Jurkat, Clone E6-1 (cell line): ENCODE data around the gene OR2A1.
"Not testable (repeated sequence)": the region's sequence is repeated elsewhere in the genome, so short reads cannot be mapped to it uniquely, and the experiment has no call there.

Experiments
- DNase-seq: peaks from one replicate; pipeline ENCODE4 v3.0.0-alpha.2; 2011; ENCODE audit warnings: low read depth, low spot score
- H3K4me3 ChIP-seq: 2 replicates; pipeline ENCODE4 v1.5.1; 2011; ENCODE audit warnings: mild to moderate bottlenecking, low read length, control low read depth, moderate library complexity

Gene OR2A1

GRCh38 chr7:144319547-144319946 lies 7.3 kb downstream of the OR2A1 start:
- H3K4me3 ChIP-seq, DNase-seq: not testable (repeated sequence)

- H3K4me3 ChIP-seq, DNase-seq: not testable (repeated sequence)
Observed at GRCh38 chr7:144321677-144322206, 9.5 kb downstream of the OR2A1 start.

GRCh38 chr7:144323359-144323758 lies 11.1 kb downstream of the OR2A1 start:
- DNase-seq, H3K4me3 ChIP-seq: not testable (repeated sequence)

GRCh38 chr7:144325868-144326267 lies 13.6 kb downstream of the OR2A1 start:
- not testable (repeated sequence) for H3K4me3 ChIP-seq, DNase-seq

GRCh38 chr7:144330044-144330443 lies 17.8 kb downstream of the OR2A1 start:
- DNase-seq, H3K4me3 ChIP-seq: not testable (repeated sequence)

- DNase-seq, H3K4me3 ChIP-seq: not testable (repeated sequence)
Observed at GRCh38 chr7:144331221-144331995, 19.2 kb downstream of the OR2A1 start.

GRCh38 chr7:144331996-144332288 lies 19.7 kb downstream of the OR2A1 start:
- not testable (repeated sequence) for DNase-seq

GRCh38 chr7:144348625-144349024 lies 36.4 kb downstream of the OR2A1 start:
- H3K4me3 ChIP-seq, DNase-seq: not testable (repeated sequence)

More at GRCh38 chr7:144331996-144332288, 19.7 kb downstream of the OR2A1 start:
- H3K4me3 ChIP-seq = not testable (repeated sequence)

GRCh38 chr7:144351667-144352066 lies 39.4 kb downstream of the OR2A1 start:
- DNase-seq, H3K4me3 ChIP-seq: not testable (repeated sequence)

GRCh38 chr7:144355176-144355822 lies 43.1 kb downstream of the OR2A1 start, which contains the start of gene ARHGEF5:
Gene ARHGEF5 (plus strand): TSS chr7:144355402. CDS start chr7:144362670, 7,268 bp downstream.
- H3K4me3 ChIP-seq, DNase-seq: not testable (repeated sequence)

- not testable (repeated sequence) for H3K4me3 ChIP-seq
Observed at GRCh38 chr7:144356185-144356584, 44.0 kb downstream of the OR2A1 start.

GRCh38 chr7:144356860-144357259 lies 44.6 kb downstream of the OR2A1 start:
- not testable (repeated sequence) for H3K4me3 ChIP-seq, DNase-seq

More at GRCh38 chr7:144356185-144356584, 44.0 kb downstream of the OR2A1 start:
- not testable (repeated sequence) for DNase-seq

- H3K4me3 ChIP-seq, DNase-seq: not testable (repeated sequence)
Observed at GRCh38 chr7:144362061-144362460, 49.8 kb downstream of the OR2A1 start.

GRCh38 chr7:144365523-144365922 lies 53.3 kb downstream of the OR2A1 start:
- not testable (repeated sequence) for H3K4me3 ChIP-seq, DNase-seq

GRCh38 chr7:144367250-144367649 lies 55.0 kb downstream of the OR2A1 start:
- not testable (repeated sequence) for H3K4me3 ChIP-seq, DNase-seq

GRCh38 chr7:144369221-144369620 lies 57.0 kb downstream of the OR2A1 start:
- H3K4me3 ChIP-seq, DNase-seq: not testable (repeated sequence)
